Measurements from ENCODE around the gene GRPEL2. TPM values are rescaled to one million over a fixed set of nuclear protein-coding genes. Genes with fewer than 3 reads are reported as not detected.

The GRPEL2 gene
- total and polyA plus RNA-seq, 2 of the 8 experiments (the other 6 are each of a cell fraction or from before 2014, with no cell fraction given): 11.2 to 52.2 TPM

DNA sequence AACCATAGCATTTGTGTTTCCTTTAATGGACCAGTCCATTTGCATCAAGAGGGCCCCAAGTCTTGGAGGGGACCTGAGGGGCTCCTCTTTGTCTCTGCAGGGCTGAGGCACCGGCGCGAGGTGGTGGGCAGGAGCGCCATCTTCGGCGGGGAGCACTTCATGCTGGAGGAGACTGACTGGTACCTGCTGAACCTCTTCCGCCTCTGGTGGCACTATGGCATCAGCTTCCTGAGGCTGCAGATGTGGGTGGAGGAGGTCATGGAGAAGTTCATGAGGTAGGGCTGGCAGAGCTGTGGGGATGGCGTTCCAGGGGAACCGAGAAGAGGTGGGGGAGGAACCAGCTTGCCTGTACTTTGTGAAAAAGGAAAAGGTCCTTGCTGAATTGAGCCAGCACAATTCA is 18.6 kb downstream of the GRPEL2 start:
- Histone ChIP-seq H3K79me1 (ENCODE audit: low read depth, low read length) (peaks cover 5% of the 10 kb centered on the region), H3K27ac (ENCODE audit: low read depth, low read length) (no peak overlapping the region), H2AFZ (ENCODE audit: low read length) (no peak overlapping the region), H3K4me3 (ENCODE audit: extremely low read depth in 1 of 4, insufficient read depth in 2 of 4, low read depth in 3 of 4, low read length in 4 of 4) (no peak overlapping the region), H3K23ac (ENCODE audit: insufficient read length) (no peak overlapping the region), H3K23me2 (ENCODE audit: low read depth, low read length) (no peaks in the 10 kb centered on the region), H3K14ac (ENCODE audit: insufficient read length) (no peak overlapping the region), H3K9ac (replicated peaks in 1 of 4; ENCODE audit: extremely low read depth in 1 of 4, low read depth in 3 of 4, low read length in 3 of 4) (no peak overlapping the region), H3K18ac (ENCODE audit: extremely low read depth, low read length) (no peak overlapping the region; the same call in 1 of the 2 replicates), H3K4me1 (replicated peaks in 1 of 4; ENCODE audit: control insufficient read depth in 3 of 4, insufficient read depth in 4 of 4, low read length in 3 of 4) (peaks cover 0 to 3% (median 1%) of the 10 kb centered on the region in 4 experiments; a peak in 3 of 7 replicates), H2BK120ac (replicated peaks; ENCODE audit: low read depth, low read length) (no peak overlapping the region), H2BK15ac (ENCODE audit: low read length) (no peak overlapping the region), H2BK12ac (ENCODE audit: low read depth, low read length) (no peak overlapping the region), H2AK5ac (ENCODE audit: low read depth, low read length) (no peak overlapping the region), H4K20me1 (replicated peaks in 1 of 2; ENCODE audit: control insufficient read depth in 1 of 2, insufficient read depth in 2 of 2, low read length in 2 of 2) (peaks cover 0 to 6% of the 10 kb centered on the region in 2 experiments), H4K91ac (replicated peaks; ENCODE audit: insufficient read length, low read length) (no peak overlapping the region), H3K4me2 (ENCODE audit: insufficient read depth in 1 of 2, low read depth in 2 of 2, low read length in 2 of 2) (no peak overlapping the region), H3K9me3 (ENCODE audit: insufficient read depth in 2 of 2, low read depth in 1 of 2, low read length in 1 of 2) (no peaks in the 10 kb centered on the region), H4K5ac (ENCODE audit: insufficient read length, low read depth, low read length) (no peak overlapping the region), H3K79me2 (ENCODE audit: control insufficient read depth in 1 of 2, insufficient read depth in 2 of 2, low read length in 2 of 2) (no peaks in the 10 kb centered on the region), H3K4ac (replicated peaks; ENCODE audit: insufficient read length, low read depth, low read length) (no peak overlapping the region), H3K27me3 (replicated peaks in 1 of 4; ENCODE audit: control insufficient read depth in 3 of 4, extremely low read depth in 1 of 4, insufficient read depth in 3 of 4, low read length in 3 of 4) (no peaks in the 10 kb centered on the region), H4K8ac (ENCODE audit: extremely low read depth, insufficient read depth, low read length) (no peak overlapping the region), H2BK20ac (ENCODE audit: low read length) (no peak overlapping the region), H3K56ac (replicated peaks; ENCODE audit: insufficient read length, low read depth, low read length) (no peak overlapping the region), H3K36me3 (ENCODE audit: control insufficient read depth in 2 of 4, insufficient read depth in 4 of 4, low read length in 3 of 4) (no peaks in the 10 kb centered on the region; a peak in 1 of 8 replicates), H2BK5ac (ENCODE audit: low read depth, low read length) (no peak overlapping the region)
- 90% methylated on average over 9 of the region's 9 CpGs; no CpG with 5 or more reads in 1 of the 2 experiments for whole genome bisulfite sequencing, 2 experiments (ENCODE audit: extremely low coverage in 1 of 2, insufficient coverage in 1 of 2, insufficient read length in 1 of 2, insufficient replicate concordance in 2 of 2, low coverage in 1 of 2, low lambda C conversion rate in 2 of 2, missing lambda C conversion rate in 1 of 2)
- CTCF ChIA-PET (ENCODE audit: partially characterized antibody): interaction anchor here (1.1 to 46.1 kb wide), 7 partner anchors 8 to 99 kb away, joined by 3 to 1310 read pairs (median 4); no protein-coding TSS in a partner anchor
- DNase-seq (ENCODE audit: low read depth in 1 of 2, low spot score in 2 of 2): no peak
- no peak for TF ChIP-seq TAF7 (optimal IDR thresholded peaks at IDR 0.05; ENCODE audit: borderline replicate concordance, low read depth, low read length)
- TF ChIP-seq SP4 (IDR thresholded peaks at IDR 0.05; ENCODE audit: low read length): no peak
- TF ChIP-seq, protein P1, sequence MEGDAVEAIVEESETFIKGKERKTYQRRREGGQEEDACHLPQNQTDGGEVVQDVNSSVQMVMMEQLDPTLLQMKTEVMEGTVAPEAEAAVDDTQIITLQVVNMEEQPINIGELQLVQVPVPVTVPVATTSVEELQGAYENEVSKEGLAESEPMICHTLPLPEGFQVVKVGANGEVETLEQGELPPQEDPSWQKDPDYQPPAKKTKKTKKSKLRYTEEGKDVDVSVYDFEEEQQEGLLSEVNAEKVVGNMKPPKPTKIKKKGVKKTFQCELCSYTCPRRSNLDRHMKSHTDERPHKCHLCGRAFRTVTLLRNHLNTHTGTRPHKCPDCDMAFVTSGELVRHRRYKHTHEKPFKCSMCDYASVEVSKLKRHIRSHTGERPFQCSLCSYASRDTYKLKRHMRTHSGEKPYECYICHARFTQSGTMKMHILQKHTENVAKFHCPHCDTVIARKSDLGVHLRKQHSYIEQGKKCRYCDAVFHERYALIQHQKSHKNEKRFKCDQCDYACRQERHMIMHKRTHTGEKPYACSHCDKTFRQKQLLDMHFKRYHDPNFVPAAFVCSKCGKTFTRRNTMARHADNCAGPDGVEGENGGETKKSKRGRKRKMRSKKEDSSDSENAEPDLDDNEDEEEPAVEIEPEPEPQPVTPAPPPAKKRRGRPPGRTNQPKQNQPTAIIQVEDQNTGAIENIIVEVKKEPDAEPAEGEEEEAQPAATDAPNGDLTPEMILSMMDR (IDR thresholded peaks at IDR 0.05; ENCODE audit: control extremely low read depth in 1 of 3, insufficient read depth in 1 of 3, low read depth in 1 of 3, low read length in 3 of 3): peak in 2 of 3 experiments; percentile 2 to 6; a peak in 1 of 4 replicates
- POLR2A ChIA-PET (ENCODE audit: partially characterized antibody): interaction anchor here (1.6 kb wide), 1 partner anchor 13 kb away, joined by 5 read pairs; no protein-coding TSS in a partner anchor
- no peak for FAIRE-seq

Measured in H1 (cell line).